Right atrium auricular region (tissue), 2 donors: ENCODE data around the gene LRRC3B. TPM values are rescaled to one million over a fixed set of nuclear protein-coding genes. Genes with fewer than 3 reads are reported as not detected.

Experiments used
- DNase-seq: peaks from one replicate; pipeline ENCODE4 v3.0.0-alpha.2; 2019; ENCODE audit warnings: low spot score
- H3K27ac ChIP-seq, 2 donors: fragments of 200-600 bp; sonication (generic); 1 replicate in 1 of 2; 2 replicates in 1 of 2; pipeline ENCODE4 v1.5.1; 2016 to 2019
- H3K27me3 ChIP-seq, 2 donors: fragments of 200-600 bp; sonication (generic); one replicate each; pipeline versions ENCODE4 v1.5.1 to v1.6.0; 2017 to 2019
- H3K36me3 ChIP-seq: fragments of 200-600 bp; sonication (generic); one replicate; pipeline ENCODE4 v1.5.1; 2016
- H3K4me1 ChIP-seq, 2 donors: fragments of 200-600 bp; sonication (generic); one replicate each; pipeline versions ENCODE4 v1.5.1 to v1.6.0; 2017 to 2019
- H3K4me3 ChIP-seq, 2 donors: fragments of 200-600 bp; sonication (generic); 1 replicate in 1 of 2; 2 replicates in 1 of 2; pipeline ENCODE4 v1.5.1; 2017 to 2019; ENCODE audit warnings: mild to moderate bottlenecking in 1 of 2, moderate library complexity in 1 of 2
- H3K9me3 ChIP-seq, 2 donors: fragments of 200-600 bp; sonication (generic); one replicate each; pipeline ENCODE4 v1.5.1; 2019
- total RNA-seq, 2 donors: library from RNA; depleted of rRNA; stranded (reverse); fragments of >200 nt; gene quantifications; one replicate each; pipeline ENCODE4 v1.1.0, GENCODE V29; 2016
- TF ChIP-seq, protein P1 (sequence below), 2 donors: fragments of 200-600 bp; sonication (generic); IDR thresholded peaks; one replicate each; pipeline ENCODE4 v1.5.1; 2019; ENCODE audit warnings: antibody characterized with exemption in 2 of 2

The LRRC3B gene
- total RNA-seq, 2 donors from 2014 or later: 0.04 TPM; not detected in 1

DNA sequence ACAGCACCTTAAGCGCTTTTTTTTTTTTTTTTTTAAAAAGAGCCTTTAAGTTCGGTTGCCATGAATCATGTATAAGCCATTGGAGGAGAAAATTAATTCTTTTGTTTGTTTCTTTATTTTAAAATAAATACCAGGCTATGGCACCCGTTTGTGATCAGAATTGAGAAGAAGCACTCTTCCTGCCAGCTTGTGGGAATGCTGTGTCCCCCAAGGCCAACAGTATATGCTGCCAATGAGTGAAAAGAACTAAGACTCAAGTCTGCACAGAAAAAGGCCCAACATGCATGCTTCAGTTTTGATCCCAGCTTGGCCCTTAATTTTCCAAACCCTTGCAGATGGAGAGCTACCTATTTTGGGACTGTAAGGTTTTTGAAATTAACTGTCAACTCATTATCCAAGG is 90.5 kb downstream of the LRRC3B start:
- no peaks in the 10 kb centered on the region for H3K36me3 ChIP-seq
- H3K27me3 ChIP-seq: no peaks in the 10 kb centered on the region
- H3K4me3 ChIP-seq: no peak overlapping the region
- no peaks in the 10 kb centered on the region for H3K9me3 ChIP-seq
- no peaks in the 10 kb centered on the region for H3K4me1 ChIP-seq
- TF ChIP-seq, protein P1, sequence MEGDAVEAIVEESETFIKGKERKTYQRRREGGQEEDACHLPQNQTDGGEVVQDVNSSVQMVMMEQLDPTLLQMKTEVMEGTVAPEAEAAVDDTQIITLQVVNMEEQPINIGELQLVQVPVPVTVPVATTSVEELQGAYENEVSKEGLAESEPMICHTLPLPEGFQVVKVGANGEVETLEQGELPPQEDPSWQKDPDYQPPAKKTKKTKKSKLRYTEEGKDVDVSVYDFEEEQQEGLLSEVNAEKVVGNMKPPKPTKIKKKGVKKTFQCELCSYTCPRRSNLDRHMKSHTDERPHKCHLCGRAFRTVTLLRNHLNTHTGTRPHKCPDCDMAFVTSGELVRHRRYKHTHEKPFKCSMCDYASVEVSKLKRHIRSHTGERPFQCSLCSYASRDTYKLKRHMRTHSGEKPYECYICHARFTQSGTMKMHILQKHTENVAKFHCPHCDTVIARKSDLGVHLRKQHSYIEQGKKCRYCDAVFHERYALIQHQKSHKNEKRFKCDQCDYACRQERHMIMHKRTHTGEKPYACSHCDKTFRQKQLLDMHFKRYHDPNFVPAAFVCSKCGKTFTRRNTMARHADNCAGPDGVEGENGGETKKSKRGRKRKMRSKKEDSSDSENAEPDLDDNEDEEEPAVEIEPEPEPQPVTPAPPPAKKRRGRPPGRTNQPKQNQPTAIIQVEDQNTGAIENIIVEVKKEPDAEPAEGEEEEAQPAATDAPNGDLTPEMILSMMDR (IDR thresholded peaks at IDR 0.05): no peak
- no peak for DNase-seq
- no peak overlapping the region for H3K27ac ChIP-seq

DNA sequence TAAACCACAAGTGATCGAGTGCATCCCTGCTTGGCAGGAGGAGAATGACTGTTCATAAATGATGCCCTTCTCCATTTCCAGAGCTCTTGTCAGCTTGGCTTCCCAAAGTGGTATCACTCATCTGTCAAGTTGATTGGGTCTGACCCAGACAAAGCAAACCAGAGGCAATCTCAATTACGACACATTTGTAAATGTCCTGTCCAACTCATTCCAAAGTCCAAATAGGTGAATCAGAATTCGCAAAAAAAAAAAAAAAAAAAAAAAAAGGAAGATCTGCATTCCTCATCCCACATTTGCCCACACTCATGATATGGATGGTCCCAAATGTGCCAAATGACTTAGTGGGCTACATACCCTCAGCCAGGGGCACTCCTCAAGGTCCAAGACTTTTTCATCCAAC is 91.9 kb downstream of the LRRC3B start:
- Histone ChIP-seq H3K9me3 (no peaks in the 10 kb centered on the region), H3K4me3 (no peak overlapping the region), H3K27me3 (no peaks in the 10 kb centered on the region), H3K4me1 (no peaks in the 10 kb centered on the region), H3K27ac (no peak overlapping the region), H3K36me3 (no peaks in the 10 kb centered on the region)
- TF ChIP-seq, protein P1 (IDR thresholded peaks at IDR 0.05): no peak
- no peak for DNase-seq

GRCh38 chr3:26715431-26715830 is 92.9 kb downstream of the LRRC3B start:
- Histone ChIP-seq H3K4me1 (no peaks in the 10 kb centered on the region), H3K4me3 (no peak overlapping the region), H3K27ac (no peak overlapping the region), H3K27me3 (no peaks in the 10 kb centered on the region), H3K36me3 (no peaks in the 10 kb centered on the region), H3K9me3 (no peaks in the 10 kb centered on the region)
- TF ChIP-seq, protein P1 (IDR thresholded peaks at IDR 0.05): no peak
- DNase-seq: no peak

GRCh38 chr3:26718315-26718714 is 95.7 kb downstream of the LRRC3B start:
- Histone ChIP-seq H3K4me1 (no peaks in the 10 kb centered on the region), H3K9me3 (no peaks in the 10 kb centered on the region), H3K27me3 (no peaks in the 10 kb centered on the region), H3K27ac (no peak overlapping the region), H3K4me3 (no peak overlapping the region), H3K36me3 (no peaks in the 10 kb centered on the region)
- DNase-seq: no peak
- TF ChIP-seq, protein P1 (IDR thresholded peaks at IDR 0.05): no peak

DNA sequence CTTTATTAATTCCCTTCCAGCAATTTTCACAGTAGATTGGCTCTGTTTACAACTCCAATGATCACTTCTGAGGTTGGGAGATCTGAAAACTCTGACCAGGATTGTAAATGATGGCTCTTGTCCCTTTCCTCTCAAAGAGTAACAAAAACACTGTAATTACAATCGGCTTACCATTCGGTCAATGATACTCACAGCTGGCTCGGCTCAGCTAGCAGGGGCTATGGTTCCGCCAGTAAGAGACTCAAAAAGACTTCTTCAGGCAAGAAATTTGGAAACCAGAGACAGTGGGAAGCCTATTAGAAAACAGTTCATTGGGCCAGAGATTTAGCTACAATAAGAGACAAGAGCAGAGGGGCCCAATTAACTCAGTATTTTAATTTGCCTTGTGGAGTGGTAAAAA is 96.6 kb downstream of the LRRC3B start:
- no peak overlapping the region for H3K27ac ChIP-seq
- H3K9me3 ChIP-seq: no peaks in the 10 kb centered on the region
- DNase-seq: no peak
- H3K4me3 ChIP-seq: no peak overlapping the region
- H3K36me3 ChIP-seq: no peaks in the 10 kb centered on the region
- TF ChIP-seq, protein P1 (IDR thresholded peaks at IDR 0.05): no peak
- no peaks in the 10 kb centered on the region for H3K4me1 ChIP-seq
- no peaks in the 10 kb centered on the region for H3K27me3 ChIP-seq

DNA sequence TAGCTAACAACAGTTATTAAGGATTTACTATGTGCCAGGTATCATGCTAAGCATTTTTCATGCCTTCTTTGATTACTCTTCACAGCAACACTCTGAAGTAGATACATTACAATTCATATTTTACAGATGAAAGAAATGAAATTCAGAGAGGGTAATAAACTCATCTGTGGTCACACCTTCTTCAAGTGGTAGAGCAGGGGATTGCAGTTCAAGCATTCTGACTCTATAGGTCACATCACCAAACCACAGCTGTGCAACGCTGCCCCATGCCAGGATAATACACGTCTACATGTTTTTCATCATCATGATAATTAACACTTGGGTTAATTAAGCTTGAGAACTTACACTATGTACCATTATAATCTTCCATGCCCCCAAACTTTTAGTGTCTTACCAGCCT is 98.5 kb downstream of the LRRC3B start:
- TF ChIP-seq, protein P1 (IDR thresholded peaks at IDR 0.05): no peak
- no peak for DNase-seq
- H3K4me3 ChIP-seq: no peak overlapping the region
- no peaks in the 10 kb centered on the region for H3K27me3 ChIP-seq
- H3K27ac ChIP-seq: no peak overlapping the region
- no peaks in the 10 kb centered on the region for H3K4me1 ChIP-seq
- no peaks in the 10 kb centered on the region for H3K36me3 ChIP-seq
- no peaks in the 10 kb centered on the region for H3K9me3 ChIP-seq
